Ascending aorta (tissue), 2 donors: ENCODE measurements around the gene PARD3B. TPM values are rescaled to one million over a fixed set of nuclear protein-coding genes. Genes with fewer than 3 reads are reported as not detected.

Experiments used
- DNase-seq, 2 donors: peaks; one replicate each; pipeline ENCODE4 v3.0.0-alpha.2; 2019; ENCODE audit warnings: low spot score in 2 of 2
- H3K27ac ChIP-seq, 2 donors: fragments of 200-600 bp; sonication (generic); one replicate each; pipeline ENCODE4 v1.5.1; 2016 to 2017; ENCODE audit warnings: mild to moderate bottlenecking in 1 of 2
- H3K27me3 ChIP-seq: fragments of 200-600 bp; sonication (generic); one replicate; pipeline ENCODE4 v1.5.1; 2017
- H3K36me3 ChIP-seq, 2 donors: fragments of 200-600 bp; sonication (generic); one replicate each; pipeline ENCODE4 v1.5.1; 2016
- H3K4me1 ChIP-seq, 2 donors: fragments of 200-600 bp; sonication (generic); one replicate each; pipeline ENCODE4 v1.5.1; 2016 to 2017; ENCODE audit warnings: mild to moderate bottlenecking in 1 of 2
- H3K4me3 ChIP-seq, 2 donors: fragments of 200-600 bp; sonication (generic); one replicate each; pipeline ENCODE4 v1.5.1; 2016 to 2017; ENCODE audit warnings: mild to moderate bottlenecking in 1 of 2
- H3K9me3 ChIP-seq, 2 donors: fragments of 200-600 bp; sonication (generic); one replicate each; pipeline ENCODE4 v1.5.1; 2016
- intact Hi-C: fragments of 100-400 bp; cut with DNase I; formaldehyde crosslinking; loops from one replicate; pipeline ENCODE4 v1.15.1; 2023
- total RNA-seq: library from RNA; depleted of rRNA; stranded (reverse); fragments of >200 nt; gene quantifications from one replicate; pipeline ENCODE4 v1.1.0, GENCODE V29; 2016
- TF ChIP-seq, protein P1 (sequence below), 3 experiments: fragments of 200-600 bp in 2 of 3; fragments of 450-650 bp in 1 of 3; sonication (generic) in 2 of 3; IDR thresholded peaks; one replicate each; pipeline ENCODE4 v1.5.1; 2016 to 2019; ENCODE audit warnings: antibody characterized with exemption in 3 of 3, mild to moderate bottlenecking in 1 of 3, moderate library complexity in 1 of 3

Gene PARD3B
- total RNA-seq, 1 donor from 2014 or later: 9.5 TPM

GRCh38 chr2:205193836-205194228 lies 648.6 kb downstream of the PARD3B start:
- Histone ChIP-seq H3K36me3 (no peaks in the 10 kb centered on the region), H3K27me3 (no peaks in the 10 kb centered on the region), H3K4me3 (no peak overlapping the region), H3K9me3 (no peaks in the 10 kb centered on the region), H3K4me1 (no peaks in the 10 kb centered on the region), H3K27ac (no peak overlapping the region)
- TF ChIP-seq, protein P1, sequence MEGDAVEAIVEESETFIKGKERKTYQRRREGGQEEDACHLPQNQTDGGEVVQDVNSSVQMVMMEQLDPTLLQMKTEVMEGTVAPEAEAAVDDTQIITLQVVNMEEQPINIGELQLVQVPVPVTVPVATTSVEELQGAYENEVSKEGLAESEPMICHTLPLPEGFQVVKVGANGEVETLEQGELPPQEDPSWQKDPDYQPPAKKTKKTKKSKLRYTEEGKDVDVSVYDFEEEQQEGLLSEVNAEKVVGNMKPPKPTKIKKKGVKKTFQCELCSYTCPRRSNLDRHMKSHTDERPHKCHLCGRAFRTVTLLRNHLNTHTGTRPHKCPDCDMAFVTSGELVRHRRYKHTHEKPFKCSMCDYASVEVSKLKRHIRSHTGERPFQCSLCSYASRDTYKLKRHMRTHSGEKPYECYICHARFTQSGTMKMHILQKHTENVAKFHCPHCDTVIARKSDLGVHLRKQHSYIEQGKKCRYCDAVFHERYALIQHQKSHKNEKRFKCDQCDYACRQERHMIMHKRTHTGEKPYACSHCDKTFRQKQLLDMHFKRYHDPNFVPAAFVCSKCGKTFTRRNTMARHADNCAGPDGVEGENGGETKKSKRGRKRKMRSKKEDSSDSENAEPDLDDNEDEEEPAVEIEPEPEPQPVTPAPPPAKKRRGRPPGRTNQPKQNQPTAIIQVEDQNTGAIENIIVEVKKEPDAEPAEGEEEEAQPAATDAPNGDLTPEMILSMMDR (IDR thresholded peaks at IDR 0.05): no peak
- no peak for DNase-seq
- intact Hi-C loops: no loop called here

- H3K9me3 ChIP-seq: no peaks in the 10 kb centered on the region
- intact Hi-C loops: no loop called here
- H3K4me1 ChIP-seq: no peaks in the 10 kb centered on the region
- H3K27ac ChIP-seq: peak overlapping the region in 1 of 2 donors; percentile 10
- no peaks in the 10 kb centered on the region for H3K27me3 ChIP-seq
- TF ChIP-seq, protein P1 (IDR thresholded peaks at IDR 0.05): no peak
- H3K4me3 ChIP-seq: no peak overlapping the region
- H3K36me3 ChIP-seq: no peaks in the 10 kb centered on the region
- DNase-seq: no peak
Observed at GRCh38 chr2:205197468-205198139, 652.3 kb downstream of the PARD3B start.

DNA sequence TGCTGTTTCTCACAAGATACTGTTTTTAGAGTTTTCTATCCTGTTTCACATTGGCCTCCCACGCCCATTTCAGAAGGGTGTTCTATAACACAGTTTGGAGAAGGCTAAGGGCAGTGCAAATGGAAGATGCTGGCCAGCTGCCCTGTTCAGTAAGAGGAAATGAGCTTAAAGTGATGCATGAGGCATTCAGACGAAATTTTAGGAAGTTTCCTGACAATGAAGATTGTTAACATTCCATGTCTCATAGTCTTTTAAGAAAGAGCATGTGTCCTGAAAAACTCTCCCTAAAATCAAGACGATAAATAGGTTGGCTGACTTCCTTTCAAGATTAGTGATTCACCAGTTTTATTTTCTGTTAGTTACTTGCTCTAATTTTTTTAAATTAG lies 652.9 kb downstream of the PARD3B start:
- H3K27me3 ChIP-seq: no peaks in the 10 kb centered on the region
- H3K9me3 ChIP-seq: no peaks in the 10 kb centered on the region
- H3K27ac ChIP-seq: no peak overlapping the region
- DNase-seq: no peak
- H3K4me3 ChIP-seq: no peak overlapping the region
- no peaks in the 10 kb centered on the region for H3K4me1 ChIP-seq
- intact Hi-C loops: no loop called here
- TF ChIP-seq, protein P1 (IDR thresholded peaks at IDR 0.05): no peak
- no peaks in the 10 kb centered on the region for H3K36me3 ChIP-seq

GRCh38 chr2:205199165-205199850 lies 654.0 kb downstream of the PARD3B start:
- TF ChIP-seq, protein P1 (IDR thresholded peaks at IDR 0.05): no peak
- Histone ChIP-seq H3K4me3 (no peak overlapping the region), H3K4me1 (no peaks in the 10 kb centered on the region), H3K36me3 (no peaks in the 10 kb centered on the region), H3K9me3 (no peaks in the 10 kb centered on the region), H3K27ac (no peak overlapping the region), H3K27me3 (no peaks in the 10 kb centered on the region)
- intact Hi-C loops: no loop called here
- no peak for DNase-seq

GRCh38 chr2:205210494-205210893 lies 665.2 kb downstream of the PARD3B start:
- H3K9me3 ChIP-seq: no peaks in the 10 kb centered on the region
- no peak overlapping the region for H3K4me3 ChIP-seq
- H3K4me1 ChIP-seq: no peaks in the 10 kb centered on the region
- no peaks in the 10 kb centered on the region for H3K36me3 ChIP-seq
- TF ChIP-seq, protein P1 (IDR thresholded peaks at IDR 0.05): no peak
- intact Hi-C loops: no loop called here
- no peaks in the 10 kb centered on the region for H3K27me3 ChIP-seq
- no peak overlapping the region for H3K27ac ChIP-seq
- DNase-seq: no peak
